PC-3 (cell line): ENCODE results near the gene PCDH9. TPM values are rescaled to one million over a fixed set of nuclear protein-coding genes. Genes with fewer than 3 reads are reported as not detected.

Experiments
- ATAC-seq: fragments of 200-7000 bp; cut with Tn5 transposase; 2 replicates; pipeline ENCODE4 v1.9.1; 2020; ENCODE audit warnings: mild to moderate bottlenecking, moderate library complexity
- BruUV-seq: library from RNA; stranded (reverse); fragments of 400-500 nt; replicated peaks from 2 replicates; lab custom pipeline; 2021; lab: Mats Ljungman, UMichigan
- CTCF ChIA-PET: fragments of 300-600 bp; sonication (Branson Sonifier 250); formaldehyde crosslinking; loops from one replicate; lab custom pipeline; 2022; ENCODE audit warnings: antibody characterized with exemption; lab: Charles Lee
- POLR2A ChIA-PET: fragments of 300-600 bp; sonication (Branson Sonifier 250); formaldehyde crosslinking; loops from one replicate; lab custom pipeline; 2022; ENCODE audit warnings: antibody characterized with exemption; ENCODE audit not compliant: unreplicated experiment; lab: Charles Lee
- DNase-seq: peaks from one replicate; pipeline ENCODE4 v3.0.0-alpha.2; 2015
- H2AFZ ChIP-seq: fragments of 300-600 bp; sonication (generic); 2 replicates; pipeline ENCODE4 v1.6.0; 2016; ENCODE audit warnings: antibody characterized with exemption, low read length
- H3F3A ChIP-seq: fragments of 300-600 bp; sonication (generic); one replicate; pipeline ENCODE4 v1.6.0; 2017; ENCODE audit warnings: antibody characterized with exemption, low read length, control low read depth, mild to moderate bottlenecking; ENCODE audit not compliant: unreplicated experiment
- H3K27ac ChIP-seq: fragments of 300-600 bp; sonication (generic); 2 replicates; pipeline ENCODE4 v1.5.1; 2016; ENCODE audit warnings: mild to moderate bottlenecking, low read length
- H3K27me3 ChIP-seq: fragments of 300-600 bp; sonication (generic); 2 replicates; pipeline ENCODE4 v1.6.1; 2016; ENCODE audit warnings: low read length, mixed read lengths
- H3K36me3 ChIP-seq: fragments of 300-600 bp; sonication (generic); 2 replicates; pipeline ENCODE4 v1.6.1; 2016; ENCODE audit warnings: low read depth, mixed run types, low read length, mixed read lengths
- H3K4me1 ChIP-seq: fragments of 300-600 bp; sonication (generic); 2 replicates; pipeline ENCODE4 v1.5.1; 2016; ENCODE audit warnings: low read length; ENCODE audit not compliant: insufficient read depth
- H3K4me2 ChIP-seq: fragments of 300-600 bp; sonication (generic); 2 replicates; pipeline ENCODE4 v1.6.0; 2016; ENCODE audit warnings: low read length
- H3K4me3 ChIP-seq: fragments of 300-600 bp; sonication (generic); 2 replicates; pipeline ENCODE4 v1.5.1; 2016; ENCODE audit warnings: mild to moderate bottlenecking, low read length, mixed read lengths
- H3K79me2 ChIP-seq: fragments of 300-600 bp; sonication (generic); 2 replicates; pipeline ENCODE4 v1.6.1; 2017; ENCODE audit warnings: low read length, mixed read lengths
- H3K9ac ChIP-seq: fragments of 300-600 bp; sonication (generic); 2 replicates; pipeline ENCODE4 v1.6.0; 2016; ENCODE audit warnings: mild to moderate bottlenecking, low read length
- H3K9me2 ChIP-seq: fragments of 300-600 bp; sonication (generic); replicated peaks from 2 replicates; pipeline ENCODE4 v1.6.1; 2016; ENCODE audit warnings: mixed run types, low read length, mixed read lengths
- H3K9me3 ChIP-seq: fragments of 300-600 bp; sonication (generic); 2 replicates; pipeline ENCODE4 v1.6.1; 2016; ENCODE audit warnings: low read length, mixed read lengths
- H4K20me1 ChIP-seq: fragments of 300-600 bp; sonication (generic); 2 replicates; pipeline ENCODE4 v1.6.1; 2016; ENCODE audit warnings: low read length, mixed read lengths
- EZH2 ChIP-seq: fragments of 300-600 bp; sonication (generic); IDR thresholded peaks from one replicate; pipeline ENCODE4 v1.6.1; 2017; ENCODE audit warnings: antibody characterized with exemption, mild to moderate bottlenecking, low read length; ENCODE audit not compliant: unreplicated experiment
- EZH2phosphoT487 ChIP-seq: fragments of 300-600 bp; sonication (generic); IDR thresholded peaks from 2 replicates; pipeline ENCODE4 v1.6.1; 2018; ENCODE audit warnings: mild to moderate bottlenecking, antibody characterized with exemption, low read length, borderline replicate concordance
- intact Hi-C: fragments of 100-400 bp; cut with micrococcal nuclease; formaldehyde crosslinking; loops from 2 replicates; pipeline ENCODE4 v1.9.0; 2023
- total RNA-seq: library from RNA; depleted of rRNA; stranded (reverse); fragments of >200 nt; gene quantifications from 2 replicates; pipeline ENCODE4 v1.2.3, GENCODE V29; 2014
- TF ChIP-seq, protein P1 (sequence below): fragments of 300-600 bp; sonication (generic); conservative IDR thresholded peaks from 2 replicates; pipeline ENCODE4 v1.5.1; 2017; ENCODE audit warnings: antibody characterized with exemption, low read depth, mild to moderate bottlenecking, low read length

PCDH9 gene
- total RNA-seq, 1 experiment from 2014 or later, result 0.98 TPM

DNA sequence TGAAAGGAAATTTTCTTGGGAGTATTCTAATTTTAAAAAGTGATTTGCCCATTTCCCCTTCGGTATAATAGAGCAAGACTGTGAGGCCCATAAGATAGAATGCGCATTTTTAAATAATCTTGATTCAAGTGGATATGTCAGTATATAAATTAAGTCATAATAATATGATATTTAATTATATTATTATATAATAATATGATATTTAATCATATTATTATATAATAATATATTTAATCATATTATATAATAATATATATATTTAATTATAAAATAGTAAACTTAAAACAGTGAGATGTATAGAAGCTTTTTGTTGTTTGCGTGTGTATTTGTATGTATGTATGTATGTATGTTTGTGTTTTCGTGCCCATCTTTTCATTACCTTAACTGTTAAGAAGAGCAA is 682.5 kb downstream of the PCDH9 start:
- Histone ChIP-seq H3K36me3 (no peaks in the 10 kb centered on the region), H3K27me3 (no peaks in the 10 kb centered on the region), H3K79me2 (no peaks in the 10 kb centered on the region), H3K4me2 (no peak overlapping the region), H3K4me1 (peaks cover 4% of the 10 kb centered on the region), H3K9me3 (no peaks in the 10 kb centered on the region), H3K9me2 (no peaks in the 10 kb centered on the region), H3K9ac (no peak overlapping the region), H3F3A (no peaks in the 10 kb centered on the region), H3K4me3 (no peak overlapping the region), H4K20me1 (no peaks in the 10 kb centered on the region), H2AFZ (no peak overlapping the region), H3K27ac (no peak overlapping the region)
- ChIA-PET CTCF (no interaction called here), POLR2A (no interaction called here)
- intact Hi-C loops, result no loop called here
- no TSS peak for BruUV-seq
- TF ChIP-seq, protein P1, sequence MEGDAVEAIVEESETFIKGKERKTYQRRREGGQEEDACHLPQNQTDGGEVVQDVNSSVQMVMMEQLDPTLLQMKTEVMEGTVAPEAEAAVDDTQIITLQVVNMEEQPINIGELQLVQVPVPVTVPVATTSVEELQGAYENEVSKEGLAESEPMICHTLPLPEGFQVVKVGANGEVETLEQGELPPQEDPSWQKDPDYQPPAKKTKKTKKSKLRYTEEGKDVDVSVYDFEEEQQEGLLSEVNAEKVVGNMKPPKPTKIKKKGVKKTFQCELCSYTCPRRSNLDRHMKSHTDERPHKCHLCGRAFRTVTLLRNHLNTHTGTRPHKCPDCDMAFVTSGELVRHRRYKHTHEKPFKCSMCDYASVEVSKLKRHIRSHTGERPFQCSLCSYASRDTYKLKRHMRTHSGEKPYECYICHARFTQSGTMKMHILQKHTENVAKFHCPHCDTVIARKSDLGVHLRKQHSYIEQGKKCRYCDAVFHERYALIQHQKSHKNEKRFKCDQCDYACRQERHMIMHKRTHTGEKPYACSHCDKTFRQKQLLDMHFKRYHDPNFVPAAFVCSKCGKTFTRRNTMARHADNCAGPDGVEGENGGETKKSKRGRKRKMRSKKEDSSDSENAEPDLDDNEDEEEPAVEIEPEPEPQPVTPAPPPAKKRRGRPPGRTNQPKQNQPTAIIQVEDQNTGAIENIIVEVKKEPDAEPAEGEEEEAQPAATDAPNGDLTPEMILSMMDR, result no peak
- TF ChIP-seq EZH2 (no peak), EZH2phosphoT487 (no peak)
- DNase-seq (no peak), ATAC-seq (no peak)

DNA sequence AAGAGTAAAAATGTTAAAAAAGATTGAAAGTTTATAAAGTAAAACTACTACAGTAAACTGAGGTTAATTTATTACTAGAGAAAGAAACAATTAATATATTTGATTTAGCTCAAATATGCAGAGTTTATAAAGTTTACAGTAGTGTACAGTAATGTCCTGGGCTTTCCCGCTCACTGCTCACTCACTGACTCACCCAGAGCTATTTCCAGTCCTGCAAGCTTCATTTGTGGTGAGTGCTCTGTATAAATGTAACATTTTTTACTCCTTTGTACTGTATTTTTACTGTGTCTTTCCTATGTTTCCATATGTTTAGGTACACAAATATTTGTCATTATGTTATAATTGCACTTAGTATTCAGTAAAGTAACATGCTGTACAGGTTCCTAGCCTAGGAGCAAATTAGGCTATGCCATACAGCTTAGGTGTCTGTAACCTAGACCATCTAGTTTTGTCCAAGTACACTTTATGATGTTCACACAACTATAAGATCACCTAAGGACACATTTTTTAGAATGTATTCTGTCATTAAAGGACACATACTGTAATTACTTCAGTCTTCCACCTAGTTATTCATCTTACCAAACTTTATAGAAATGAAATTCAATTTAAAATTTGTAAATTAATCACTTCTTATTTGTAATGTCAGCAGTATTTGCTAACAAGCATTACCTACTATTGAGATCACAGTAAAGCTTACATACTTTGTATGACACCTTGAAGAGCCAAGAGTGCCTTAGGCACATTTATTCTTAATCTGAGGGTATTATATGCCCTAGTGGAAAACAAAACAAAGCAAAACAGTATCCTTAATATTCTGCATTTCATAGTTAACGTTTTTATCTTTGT is 683.4 kb downstream of the PCDH9 start:
- H2AFZ ChIP-seq, result no peak overlapping the region
- ChIA-PET POLR2A (interaction anchor here (0.6 kb wide), 1 partner anchor 33 kb away, joined by 3 read pairs; no protein-coding TSS in a partner anchor), CTCF (interaction anchor here (0.6 kb wide), 1 partner anchor 454 kb away, joined by 3 read pairs; no protein-coding TSS in a partner anchor)
- no peak overlapping the region for H3K4me2 ChIP-seq
- ATAC-seq, result peak; percentile 98
- H3K4me3 ChIP-seq, result no peak overlapping the region
- BruUV-seq, result no TSS peak
- no peak overlapping the region for H3K9ac ChIP-seq
- no peaks in the 10 kb centered on the region for H3K9me3 ChIP-seq
- H3K4me1 ChIP-seq, result peaks cover 4% of the 10 kb centered on the region
- no peak overlapping the region for H3K27ac ChIP-seq
- no peak for TF ChIP-seq EZH2
- TF ChIP-seq, protein P1, result no peak
- no peak for TF ChIP-seq EZH2phosphoT487
- no peaks in the 10 kb centered on the region for H3K27me3 ChIP-seq
- intact Hi-C loops, result no loop called here
- no peaks in the 10 kb centered on the region for H4K20me1 ChIP-seq
- no peaks in the 10 kb centered on the region for H3K9me2 ChIP-seq
- no peaks in the 10 kb centered on the region for H3F3A ChIP-seq
- no peaks in the 10 kb centered on the region for H3K36me3 ChIP-seq
- DNase-seq, result peak; percentile 41
- no peaks in the 10 kb centered on the region for H3K79me2 ChIP-seq

DNA sequence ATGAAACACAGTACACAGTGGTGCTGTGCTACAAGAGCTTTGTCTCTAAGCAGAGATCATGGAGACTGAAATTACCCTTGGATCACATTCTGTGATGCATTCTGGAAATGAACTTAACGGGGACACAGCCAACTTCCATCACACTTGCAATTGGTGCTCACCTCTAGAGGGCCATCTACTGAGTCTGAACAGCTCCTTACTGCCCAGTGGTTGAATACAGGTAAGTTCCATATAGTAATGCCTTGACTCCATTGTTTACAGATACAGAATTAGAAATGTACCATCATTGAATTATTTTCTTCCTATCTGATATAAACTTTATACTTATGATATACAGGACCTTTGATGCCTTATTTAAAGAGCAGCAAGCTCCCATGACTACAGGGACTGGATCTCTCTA is 686.4 kb downstream of the PCDH9 start:
- POLR2A ChIA-PET, result no interaction called here
- CTCF ChIA-PET, result no interaction called here
- Histone ChIP-seq H2AFZ (no peak overlapping the region), H3K4me1 (peaks cover 4% of the 10 kb centered on the region), H3K27me3 (no peaks in the 10 kb centered on the region), H4K20me1 (no peaks in the 10 kb centered on the region), H3K36me3 (no peaks in the 10 kb centered on the region), H3K79me2 (no peaks in the 10 kb centered on the region), H3F3A (no peaks in the 10 kb centered on the region), H3K27ac (no peak overlapping the region), H3K4me2 (no peak overlapping the region), H3K9ac (no peak overlapping the region), H3K9me2 (no peaks in the 10 kb centered on the region), H3K9me3 (no peaks in the 10 kb centered on the region), H3K4me3 (no peak overlapping the region)
- BruUV-seq, result no TSS peak
- intact Hi-C loops, result no loop called here
- DNase-seq, result no peak
- ATAC-seq, result no peak
- TF ChIP-seq, protein P1, result peak; percentile 41
- TF ChIP-seq EZH2, result no peak
